HEK293 (cell line): ENCODE results near the gene SLC2A9.

Experiments used
- CTCF ChIA-PET: fragments of 350-600 bp; formaldehyde crosslinking; extraction: SDS; loops from one replicate; lab custom pipeline; 2021; ENCODE audit warnings: antibody characterized with exemption; lab: Yijun Ruan, JAX
- POLR2A ChIA-PET: fragments of 300-600 bp; formaldehyde crosslinking; extraction: SDS; loops from one replicate; lab custom pipeline; 2020; ENCODE audit warnings: antibody characterized with exemption, inconsistent platforms; lab: Yijun Ruan, JAX
- H3K27ac ChIP-seq: fragments of 200-500 bp; sonication (Bioruptor generic); 2 replicates; pipeline ENCODE4 v1.5.1; 2014; ENCODE audit warnings: low read depth, low read length, control low read depth, inconsistent platforms; ENCODE audit errors: extremely low read depth
- H3K36me3 ChIP-seq, 2 experiments: fragments of 200-500 bp in 1 of 2; sonication (Bioruptor generic) in 1 of 2; 1 replicate in 1 of 2; 2 replicates in 1 of 2; pipeline ENCODE4 v1.5.1; 2014 to 2017; ENCODE audit warnings: inconsistent platforms in 2 of 2, low read length in 2 of 2; ENCODE audit not compliant: control insufficient read depth in 2 of 2, insufficient read depth in 1 of 2
- H3K4me1 ChIP-seq: fragments of 200-500 bp; sonication (Bioruptor generic); 2 replicates; pipeline ENCODE4 v1.5.1; 2014; ENCODE audit warnings: mild to moderate bottlenecking, low read length, inconsistent platforms; ENCODE audit not compliant: control insufficient read depth, insufficient read depth
- H3K4me3 ChIP-seq: 2 replicates; pipeline ENCODE4 v1.5.1; 2011; ENCODE audit warnings: low read depth, mild to moderate bottlenecking, control low read depth, low read length, moderate library complexity
- H3K9me3 ChIP-seq: fragments of 200-500 bp; sonication (Bioruptor generic); 2 replicates; pipeline ENCODE4 v1.5.1; 2014; ENCODE audit warnings: low read depth, low read length, inconsistent platforms; ENCODE audit not compliant: control insufficient read depth, insufficient read depth
- HOXA7 ChIP-seq: sonication (generic); formaldehyde crosslinking; IDR thresholded peaks from 2 replicates; pipeline ENCODE4 v1.8.1; 2022; ENCODE audit warnings: missing genetic modification reagents, borderline replicate concordance
- OVOL3 ChIP-seq: fragments of 450-650 bp; formaldehyde crosslinking; IDR thresholded peaks from 2 replicates; pipeline ENCODE4 v1.5.1; 2016; ENCODE audit warnings: missing biosample characterization, missing genetic modification characterization
- PRDM1 ChIP-seq: fragments of 450-650 bp; formaldehyde crosslinking; IDR thresholded peaks from 2 replicates; pipeline ENCODE4; 2016; ENCODE audit warnings: missing biosample characterization, missing genetic modification characterization
- RBAK ChIP-seq: fragments of 450-650 bp; formaldehyde crosslinking; IDR thresholded peaks from 2 replicates; pipeline ENCODE4 v1.5.1; 2016; ENCODE audit warnings: missing biosample characterization, missing genetic modification characterization
- SCRT2 ChIP-seq: fragments of 450-650 bp; formaldehyde crosslinking; IDR thresholded peaks from 2 replicates; pipeline ENCODE4 v1.5.1; 2016; ENCODE audit warnings: missing biosample characterization, missing genetic modification characterization
- ZBTB48 ChIP-seq: fragments of 450-650 bp; formaldehyde crosslinking; IDR thresholded peaks from 2 replicates; pipeline ENCODE4 v1.5.1; 2016; ENCODE audit warnings: missing biosample characterization, missing genetic modification characterization
- ZBTB6 ChIP-seq: fragments of 450-650 bp; formaldehyde crosslinking; IDR thresholded peaks from 2 replicates; pipeline ENCODE4 v1.5.1; 2017; ENCODE audit warnings: missing biosample characterization, missing genetic modification characterization
- ZBTB8A ChIP-seq: fragments of 450-650 bp; formaldehyde crosslinking; IDR thresholded peaks from 2 replicates; pipeline ENCODE4 v1.5.1; 2016; ENCODE audit warnings: missing biosample characterization, missing genetic modification characterization
- ZFP37 ChIP-seq: fragments of 450-650 bp; formaldehyde crosslinking; IDR thresholded peaks from 2 replicates; pipeline ENCODE4 v1.5.1; 2016; ENCODE audit warnings: missing biosample characterization, missing genetic modification characterization
- ZNF112 ChIP-seq: fragments of 450-650 bp; formaldehyde crosslinking; IDR thresholded peaks from 2 replicates; pipeline ENCODE4 v1.5.0; 2017; ENCODE audit warnings: missing biosample characterization, missing genetic modification characterization
- ZNF23 ChIP-seq: fragments of 450-650 bp; formaldehyde crosslinking; IDR thresholded peaks from 2 replicates; pipeline ENCODE4 v1.5.1; 2016; ENCODE audit warnings: missing biosample characterization, missing genetic modification characterization, borderline replicate concordance
- ZNF239 ChIP-seq: fragments of 450-650 bp; formaldehyde crosslinking; IDR thresholded peaks from 2 replicates; pipeline ENCODE4 v1.5.1; 2016; ENCODE audit warnings: missing biosample characterization, missing genetic modification characterization
- ZNF26 ChIP-seq: fragments of 450-650 bp; formaldehyde crosslinking; IDR thresholded peaks from 2 replicates; pipeline ENCODE4 v1.5.1; 2016; ENCODE audit warnings: missing biosample characterization, missing genetic modification characterization
- ZNF292 ChIP-seq: fragments of 450-650 bp; formaldehyde crosslinking; IDR thresholded peaks from 2 replicates; pipeline ENCODE4 v1.5.1; 2016; ENCODE audit warnings: low read depth, missing biosample characterization, missing genetic modification characterization, borderline replicate concordance
- ZNF302 ChIP-seq: fragments of 450-650 bp; formaldehyde crosslinking; IDR thresholded peaks from 2 replicates; pipeline ENCODE4 v1.5.1; 2016; ENCODE audit warnings: missing biosample characterization, missing genetic modification characterization, low read depth
- ZNF416 ChIP-seq: fragments of 450-650 bp; formaldehyde crosslinking; IDR thresholded peaks from 2 replicates; pipeline ENCODE4 v1.5.1; 2016; ENCODE audit warnings: missing biosample characterization, missing genetic modification characterization
- ZNF473 ChIP-seq: fragments of 450-650 bp; formaldehyde crosslinking; IDR thresholded peaks from 2 replicates; pipeline ENCODE4 v1.5.1; 2017; ENCODE audit warnings: missing biosample characterization, missing genetic modification characterization
- ZNF510 ChIP-seq: fragments of 450-650 bp; formaldehyde crosslinking; IDR thresholded peaks from 2 replicates; pipeline ENCODE4 v1.5.1; 2018; ENCODE audit warnings: mild to moderate bottlenecking, missing genetic modification characterization, missing biosample characterization; ENCODE audit not compliant: insufficient replicate concordance
- ZNF530 ChIP-seq: fragments of 450-650 bp; formaldehyde crosslinking; IDR thresholded peaks from 2 replicates; pipeline ENCODE4 v1.5.1; 2016; ENCODE audit warnings: low read depth, missing biosample characterization, missing genetic modification characterization
- ZNF544 ChIP-seq: fragments of 450-650 bp; formaldehyde crosslinking; IDR thresholded peaks from 2 replicates; pipeline ENCODE4 v1.5.0; 2017; ENCODE audit warnings: missing biosample characterization, missing genetic modification characterization
- ZNF626 ChIP-seq: fragments of 450-650 bp; sonication (Bioruptor Pico); formaldehyde crosslinking; IDR thresholded peaks from 2 replicates; pipeline ENCODE4 v1.5.1; 2018; ENCODE audit warnings: missing biosample characterization, missing genetic modification characterization, inconsistent platforms
- ZNF707 ChIP-seq: fragments of 450-650 bp; formaldehyde crosslinking; IDR thresholded peaks from 2 replicates; pipeline ENCODE4 v1.5.1; 2016; ENCODE audit warnings: missing biosample characterization, missing genetic modification characterization
- ZNF747 ChIP-seq: fragments of 450-650 bp; formaldehyde crosslinking; IDR thresholded peaks from 2 replicates; pipeline ENCODE4 v1.5.1; 2016; ENCODE audit warnings: missing biosample characterization, missing genetic modification characterization
- ZNF777 ChIP-seq: fragments of 450-650 bp; formaldehyde crosslinking; IDR thresholded peaks from 2 replicates; pipeline ENCODE4 v1.5.1; 2017; ENCODE audit warnings: missing biosample characterization, missing genetic modification characterization, borderline replicate concordance
- TF ChIP-seq, protein P1 (sequence below): fragments of 450-650 bp; formaldehyde crosslinking; IDR thresholded peaks from 2 replicates; pipeline ENCODE4 v1.5.1; 2016; ENCODE audit warnings: missing biosample characterization, missing genetic modification characterization
- TF ChIP-seq, protein P2 (sequence below): fragments of 450-650 bp; formaldehyde crosslinking; IDR thresholded peaks from 2 replicates; pipeline ENCODE4 v1.5.1; 2016; ENCODE audit warnings: missing biosample characterization, missing genetic modification characterization
- TF ChIP-seq, protein P3 (sequence below): fragments of 450-650 bp; formaldehyde crosslinking; IDR thresholded peaks from 2 replicates; pipeline ENCODE4 v1.5.1; 2016; ENCODE audit warnings: missing biosample characterization, missing genetic modification characterization

The SLC2A9 gene

DNA sequence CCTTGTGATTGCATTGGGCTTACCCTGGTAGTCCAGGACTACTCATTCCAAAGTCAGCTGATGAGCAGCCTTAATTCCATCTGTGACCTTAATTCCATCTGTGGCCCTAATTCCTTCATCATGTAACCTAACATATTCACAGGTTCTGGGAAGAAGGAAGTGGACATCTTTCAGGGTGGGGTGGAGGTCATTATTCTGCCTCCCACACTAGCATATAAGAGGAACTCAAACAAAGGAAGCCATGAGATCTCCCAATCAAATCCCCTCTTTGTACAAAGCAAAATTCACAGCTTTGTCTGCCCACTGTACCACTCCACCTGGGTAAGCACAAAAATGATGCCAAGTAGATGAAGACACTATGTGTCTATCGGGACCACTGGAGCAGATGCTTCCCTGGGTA is 87.3 kb downstream of the SLC2A9 start:
- CTCF ChIA-PET = no interaction called here
- no peak for TF ChIP-seq ZNF112
- no peak for TF ChIP-seq ZNF747
- TF ChIP-seq PRDM1 (tag by site-specific recombination) = no peak
- TF ChIP-seq, protein P1, sequence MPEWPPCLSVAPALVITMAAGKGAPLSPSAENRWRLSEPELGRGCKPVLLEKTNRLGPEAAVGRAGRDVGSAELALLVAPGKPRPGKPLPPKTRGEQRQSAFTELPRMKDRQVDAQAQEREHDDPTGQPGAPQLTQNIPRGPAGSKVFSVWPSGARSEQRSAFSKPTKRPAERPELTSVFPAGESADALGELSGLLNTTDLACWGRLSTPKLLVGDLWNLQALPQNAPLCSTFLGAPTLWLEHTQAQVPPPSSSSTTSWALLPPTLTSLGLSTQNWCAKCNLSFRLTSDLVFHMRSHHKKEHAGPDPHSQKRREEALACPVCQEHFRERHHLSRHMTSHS = no peak
- TF ChIP-seq ZNF23 (tag by site-specific recombination) = no peak
- TF ChIP-seq OVOL3 (tag by site-specific recombination) = no peak
- TF ChIP-seq ZNF510 (tag by site-specific recombination) = no peak
- no peak for TF ChIP-seq ZNF473 (tag by site-specific recombination)
- no peak for TF ChIP-seq ZBTB6 (tag by site-specific recombination)
- TF ChIP-seq ZNF777 = no peak
- no peak for TF ChIP-seq RBAK
- TF ChIP-seq ZBTB48 = no peak

GRCh38 chr4:9933184-9933583 is 88.1 kb downstream of the SLC2A9 start:
- Histone ChIP-seq H3K4me3 (no peak overlapping the region), H3K27ac (no peak overlapping the region), H3K4me1 (no peaks in the 10 kb centered on the region)
- CTCF ChIA-PET = interaction anchor here (0.6 kb wide), 1 partner anchor 21 kb away, joined by 3 read pairs; no protein-coding TSS in a partner anchor
- no peak for TF ChIP-seq ZNF26
- no peak for TF ChIP-seq ZNF292 (tag by site-specific recombination)
- no peak for TF ChIP-seq ZNF626 (tag by site-specific recombination)
- TF ChIP-seq, protein P2, sequence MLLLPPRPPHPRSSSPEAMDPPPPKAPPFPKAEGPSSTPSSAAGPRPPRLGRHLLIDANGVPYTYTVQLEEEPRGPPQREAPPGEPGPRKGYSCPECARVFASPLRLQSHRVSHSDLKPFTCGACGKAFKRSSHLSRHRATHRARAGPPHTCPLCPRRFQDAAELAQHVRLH (tag by site-specific recombination) = no peak
- TF ChIP-seq ZNF302 (tag by site-specific recombination) = no peak
- TF ChIP-seq ZNF416 (tag by site-specific recombination) = no peak
- TF ChIP-seq, all 188 proteins: peak for 0
- POLR2A ChIA-PET = no interaction called here
- no peaks in the 10 kb centered on the region for H3K9me3 ChIP-seq
- H3K36me3 ChIP-seq = no peaks in the 10 kb centered on the region

More for the DNA sequence above, 87.3 kb downstream of the SLC2A9 start:
- Histone ChIP-seq H3K9me3 (no peaks in the 10 kb centered on the region), H3K36me3 (no peaks in the 10 kb centered on the region), H3K27ac (no peak overlapping the region), H3K4me1 (no peaks in the 10 kb centered on the region), H3K4me3 (no peak overlapping the region)
- POLR2A ChIA-PET = no interaction called here

DNA sequence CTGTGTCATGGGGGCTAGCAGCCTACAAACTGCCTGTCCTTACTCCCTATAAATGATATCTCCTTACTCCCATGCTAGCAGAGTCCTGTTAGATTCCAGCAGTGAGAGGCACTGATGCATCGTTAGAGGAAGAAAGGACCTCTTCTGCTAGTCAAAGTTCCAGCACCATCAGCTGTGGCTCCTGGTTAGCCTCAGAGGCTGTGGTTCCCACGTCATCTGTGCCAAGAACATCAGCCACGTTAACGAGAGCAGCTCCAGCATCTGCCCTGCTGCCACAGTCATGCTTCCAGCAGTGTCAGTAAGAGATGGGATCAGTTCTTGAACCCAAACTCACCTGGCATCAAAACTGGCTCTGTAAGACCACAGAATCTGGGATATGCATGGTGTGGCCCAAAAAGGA is 88.5 kb downstream of the SLC2A9 start:
- TF ChIP-seq ZNF530 (tag by site-specific recombination) = no peak
- no peak for TF ChIP-seq RBAK
- TF ChIP-seq ZBTB8A (tag by site-specific recombination) = no peak
- TF ChIP-seq ZFP37 (tag by site-specific recombination) = no peak
- TF ChIP-seq ZNF239 (tag by site-specific recombination) = no peak
- no peak for TF ChIP-seq ZNF707
- no peak for TF ChIP-seq HOXA7
- TF ChIP-seq ZNF544 (tag by site-specific recombination) = no peak
- TF ChIP-seq, protein P3, sequence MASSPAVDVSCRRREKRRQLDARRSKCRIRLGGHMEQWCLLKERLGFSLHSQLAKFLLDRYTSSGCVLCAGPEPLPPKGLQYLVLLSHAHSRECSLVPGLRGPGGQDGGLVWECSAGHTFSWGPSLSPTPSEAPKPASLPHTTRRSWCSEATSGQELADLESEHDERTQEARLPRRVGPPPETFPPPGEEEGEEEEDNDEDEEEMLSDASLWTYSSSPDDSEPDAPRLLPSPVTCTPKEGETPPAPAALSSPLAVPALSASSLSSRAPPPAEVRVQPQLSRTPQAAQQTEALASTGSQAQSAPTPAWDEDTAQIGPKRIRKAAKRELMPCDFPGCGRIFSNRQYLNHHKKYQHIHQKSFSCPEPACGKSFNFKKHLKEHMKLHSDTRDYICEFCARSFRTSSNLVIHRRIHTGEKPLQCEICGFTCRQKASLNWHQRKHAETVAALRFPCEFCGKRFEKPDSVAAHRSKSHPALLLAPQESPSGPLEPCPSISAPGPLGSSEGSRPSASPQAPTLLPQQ (tag by site-specific recombination) = no peak
- no peak for TF ChIP-seq SCRT2 (tag by site-specific recombination)
- ChIA-PET POLR2A (no interaction called here), CTCF (interaction anchor here (0.6 kb wide), 1 partner anchor 20 kb away, joined by 3 read pairs; no protein-coding TSS in a partner anchor)
- Histone ChIP-seq H3K4me3 (no peak overlapping the region), H3K27ac (no peak overlapping the region), H3K9me3 (no peaks in the 10 kb centered on the region), H3K4me1 (no peaks in the 10 kb centered on the region), H3K36me3 (no peaks in the 10 kb centered on the region)
